ENCODE measurements around the gene SAV1. TPM values are rescaled to one million over a fixed set of nuclear protein-coding genes. Genes with fewer than 3 reads are reported as not detected.

Gene SAV1
- total and polyA plus RNA-seq, 2 of the 8 experiments (the other 6 are each of a cell fraction or from before 2014, with no cell fraction given): 15.9 to 78.3 TPM

- no peak for TF ChIP-seq CEBPB (IDR thresholded peaks at IDR 0.05; ENCODE audit: low read depth, low read length)
These were observed 2.8 kb upstream of the SAV1 start (continued) for GRCh38 chr14:50670866-50671256.

All from H1 (cell line).